HepG2 (cell line): Measurements from ENCODE around the gene BOLL. TPM values are rescaled to one million over a fixed set of nuclear protein-coding genes. Genes with fewer than 3 reads are reported as not detected.
A peak's percentile ranks its signal among the peaks of the same experiment; 100 is the strongest.

Experiments
- ARID3A ChIP-seq: IDR thresholded peaks from 2 replicates; pipeline ENCODE4 v1.6.1; 2012; ENCODE audit warnings: low read depth, low read length, improper control_type of control experiment
- ASH2L ChIP-seq: fragments of 300-600, 200-600 bp; sonication (generic); IDR thresholded peaks from 2 replicates; pipeline ENCODE4 v1.7.0; 2017; ENCODE audit warnings: low read depth, mild to moderate bottlenecking, moderate library complexity, mixed read lengths, low read length; ENCODE audit not compliant: insufficient read length
- CEBPB ChIP-seq: IDR thresholded peaks from 2 replicates; pipeline ENCODE4 v1.6.1; 2011; ENCODE audit warnings: low read depth, low read length, improper control_type of control experiment, borderline replicate concordance
- CEBPG ChIP-seq: IDR thresholded peaks from 2 replicates; pipeline ENCODE4 v1.6.1; 2016
- DNMT1 ChIP-seq: sonication (generic); formaldehyde crosslinking; IDR thresholded peaks from 2 replicates; pipeline ENCODE4 v1.5.1; 2020; ENCODE audit warnings: mild to moderate bottlenecking, missing genetic modification reagents
- ESRRA ChIP-seq: sonication (generic); formaldehyde crosslinking; IDR thresholded peaks from 2 replicates; pipeline ENCODE4 v1.5.1; 2020; ENCODE audit warnings: mild to moderate bottlenecking, low read depth, missing genetic modification reagents
- FLYWCH1 ChIP-seq: sonication (generic); formaldehyde crosslinking; IDR thresholded peaks from 2 replicates; pipeline ENCODE4 v1.8.1; 2023; ENCODE audit warnings: mild to moderate bottlenecking, missing genetic modification reagents
- FOXA3 ChIP-seq: IDR thresholded peaks from 2 replicates; pipeline ENCODE4 v1.6.1; 2016; ENCODE audit warnings: missing genetic modification reagents, missing compliant biosample characterization
- KLF16 ChIP-seq, 2 experiments: sonication (generic) in 1 of 2; formaldehyde crosslinking in 1 of 2; IDR thresholded peaks; 2 replicates each; pipeline versions ENCODE4 v1.6.1 to v1.8.0; 2016 to 2023; ENCODE audit warnings: missing genetic modification reagents in 2 of 2, missing compliant biosample characterization in 1 of 2
- NFE2L2 ChIP-seq: fragments of 150-350 bp; IDR thresholded peaks from 2 replicates; pipeline ENCODE4 v1.6.1; 2014; ENCODE audit warnings: low read length
- NR0B2 ChIP-seq: sonication (generic); formaldehyde crosslinking; IDR thresholded peaks from 2 replicates; pipeline ENCODE4 v1.4.0; 2020; ENCODE audit warnings: mild to moderate bottlenecking, missing genetic modification reagents
- PAF1 ChIP-seq: IDR thresholded peaks from 2 replicates; pipeline ENCODE4 v1.6.1; 2016; ENCODE audit warnings: missing genetic modification reagents, missing compliant biosample characterization
- RAD21 ChIP-seq: fragments of 450-650 bp; formaldehyde crosslinking; IDR thresholded peaks from 2 replicates; pipeline ENCODE4 v1.5.0; 2020; ENCODE audit warnings: mild to moderate bottlenecking
- SAP130 ChIP-seq: IDR thresholded peaks from 2 replicates; pipeline ENCODE4 v1.6.1; 2016; ENCODE audit warnings: low read depth
- SCMH1 ChIP-seq: sonication (generic); formaldehyde crosslinking; IDR thresholded peaks from 2 replicates; pipeline ENCODE4 v1.9.0; 2021; ENCODE audit warnings: missing genetic modification reagents, mild to moderate bottlenecking, borderline replicate concordance
- THAP8 ChIP-seq: sonication (generic); formaldehyde crosslinking; IDR thresholded peaks from 2 replicates; pipeline ENCODE4 v1.5.1; 2020; ENCODE audit warnings: missing genetic modification reagents, mild to moderate bottlenecking, borderline replicate concordance
- ZFY ChIP-seq: sonication (generic); formaldehyde crosslinking; IDR thresholded peaks from 2 replicates; pipeline ENCODE4 v1.4.0; 2020; ENCODE audit warnings: missing genetic modification reagents
- ZNF180 ChIP-seq: sonication (generic); formaldehyde crosslinking; IDR thresholded peaks from 2 replicates; pipeline ENCODE4 v1.4.0; 2020; ENCODE audit warnings: low read depth, missing genetic modification reagents, borderline replicate concordance
- ZNF362 ChIP-seq: sonication (generic); formaldehyde crosslinking; IDR thresholded peaks from 2 replicates; pipeline ENCODE4 v1.4.0; 2020; ENCODE audit warnings: missing genetic modification reagents, mild to moderate bottlenecking, borderline replicate concordance
- ZNF383 ChIP-seq: sonication (generic); formaldehyde crosslinking; IDR thresholded peaks from 2 replicates; pipeline ENCODE4 v1.4.0; 2020; ENCODE audit warnings: missing genetic modification reagents, mild to moderate bottlenecking, borderline replicate concordance
- ZNF512 ChIP-seq: sonication (generic); formaldehyde crosslinking; IDR thresholded peaks from 2 replicates; pipeline ENCODE4 v1.4.0; 2020; ENCODE audit warnings: mild to moderate bottlenecking, missing genetic modification reagents
- ZNF605 ChIP-seq: sonication (generic); formaldehyde crosslinking; IDR thresholded peaks from 2 replicates; pipeline ENCODE4 v1.8.0; 2022; ENCODE audit warnings: mild to moderate bottlenecking, missing genetic modification reagents
- ZNF780A ChIP-seq: sonication (generic); formaldehyde crosslinking; IDR thresholded peaks from 2 replicates; pipeline ENCODE4 v1.8.0; 2022; ENCODE audit warnings: mild to moderate bottlenecking, missing genetic modification reagents, moderate library complexity
- polyA plus RNA-seq, 8 experiments: library from polyadenylated mRNA; depleted of rRNA in 3 of 8; stranded (reverse) in 7 of 8; unstranded in 1 of 8; fragments of >200 nt; fragmentation: Illumina TruSeq in 4 of 8; extraction: Trizol in 4 of 8; gene quantifications; 2 replicates each; pipeline versions ENCODE4 v1.2.1 to v1.2.3, GENCODE V29; 2011 to 2016; ENCODE audit warnings: low read depth in 4 of 8, missing spikeins in 1 of 8, mixed read lengths in 1 of 8; ENCODE audit not compliant: insufficient read depth in 1 of 8
- total RNA-seq, 5 experiments: library from RNA; depleted of rRNA; stranded (reverse); fragments of >200 nt; fragmentation: Illumina TruSeq; extraction: Trizol; gene quantifications; 2 replicates each; pipeline ENCODE4 v1.2.3, GENCODE V29; 2016; ENCODE audit warnings: low read depth in 1 of 5

BOLL gene
- total and polyA plus RNA-seq, 2 of the 13 experiments (the other 11 are each of a cell fraction or from before 2014, with no cell fraction given): not detected

GRCh38 chr2:197707316-197708213 is 77.6 kb downstream of the BOLL start (continued):
- TF ChIP-seq CEBPB (peak; percentile 75), ZNF512 (CRISPR knock-in tag) (no peak), SCMH1 (no peak), ZNF780A (no peak), KLF16 (CRISPR knock-in tag; IDR thresholded peaks at IDR 0.05) (peak in 1 of 2 experiments; percentile 32; a peak in 1 of 4 replicates), CEBPG (CRISPR knock-in tag) (peak; percentile 88), SAP130 (CRISPR knock-in tag) (peak; percentile 43; the same call in 1 of the 2 replicates), ARID3A (0 out of 2 replicates have a peak, but pooled peaks have one; percentile 40), THAP8 (CRISPR knock-in tag) (no peak), FOXA3 (CRISPR knock-in tag) (peak; percentile 25; the same call in 1 of the 2 replicates), PAF1 (CRISPR knock-in tag) (no peak), ZNF605 (CRISPR knock-in tag) (peak; percentile 37; the same call in 1 of the 2 replicates), ZNF362 (no peak), RAD21 (CRISPR knock-in tag) (peak; percentile 61), ZFY (CRISPR knock-in tag) (no peak), ESRRA (CRISPR knock-in tag) (no peak), DNMT1 (no peak), ASH2L (peak; percentile 60), FLYWCH1 (CRISPR knock-in tag) (no peak), ZNF383 (no peak), NFE2L2 (no peak), NR0B2 (CRISPR knock-in tag) (no peak), ZNF180 (CRISPR knock-in tag) (no peak)
